Measurements from ENCODE around the gene ST3GAL3.

DNA sequence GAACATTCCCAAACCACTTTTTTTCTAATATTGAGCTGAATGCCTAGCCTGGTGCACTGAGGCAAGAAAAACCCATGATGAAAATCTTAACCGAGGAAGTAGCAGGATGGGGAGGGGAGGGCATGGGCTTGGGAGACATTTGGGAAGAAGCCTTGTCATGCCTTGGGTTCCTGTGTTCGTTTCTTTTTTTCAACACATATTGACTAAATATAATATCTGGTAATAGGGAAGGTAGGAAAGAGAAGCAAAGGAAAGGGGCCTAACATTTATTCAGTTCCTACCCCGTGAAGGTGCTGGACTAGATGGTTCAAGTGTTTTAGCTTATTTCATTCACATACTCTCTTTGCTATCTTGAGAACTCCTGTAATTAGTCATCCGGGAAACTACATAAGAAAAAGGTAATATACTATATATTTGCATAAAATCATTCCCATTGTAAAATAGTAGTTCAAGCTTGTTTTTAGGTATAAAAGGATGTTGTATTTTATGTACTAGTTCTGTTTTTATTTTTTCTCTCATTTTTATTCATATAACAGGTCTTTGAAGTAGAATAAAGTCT, 62.1 kb downstream of the ST3GAL3 start:
- TF ChIP-seq CTCF (IDR thresholded peaks at IDR 0.05) (no peak), POLR2AphosphoS5 (IDR thresholded peaks at IDR 0.05) (no peak), POLR2A (IDR thresholded peaks at IDR 0.05) (no peak)

All from breast epithelium (tissue), 3 donors.